Uterus (tissue), 2 donors: ENCODE data around the gene HMCN1.

ENCODE experiments used
- POLR2A ChIP-seq, 2 donors: fragments of 450-650 bp; IDR thresholded peaks; one replicate each; pipeline ENCODE4 v1.6.1; 2016; ENCODE audit warnings: antibody characterized with exemption in 2 of 2, mild to moderate bottlenecking in 1 of 2, moderate library complexity in 1 of 2
- TF ChIP-seq, protein P1 (sequence below), 4 experiments: fragments of 200-600 bp in 2 of 4; fragments of 450-650 bp in 2 of 4; sonication (generic) in 2 of 4; IDR thresholded peaks; one replicate each; pipeline ENCODE4 v1.5.1; 2016 to 2019; ENCODE audit warnings: antibody characterized with exemption in 4 of 4, mild to moderate bottlenecking in 2 of 4, moderate library complexity in 1 of 4

DNA sequence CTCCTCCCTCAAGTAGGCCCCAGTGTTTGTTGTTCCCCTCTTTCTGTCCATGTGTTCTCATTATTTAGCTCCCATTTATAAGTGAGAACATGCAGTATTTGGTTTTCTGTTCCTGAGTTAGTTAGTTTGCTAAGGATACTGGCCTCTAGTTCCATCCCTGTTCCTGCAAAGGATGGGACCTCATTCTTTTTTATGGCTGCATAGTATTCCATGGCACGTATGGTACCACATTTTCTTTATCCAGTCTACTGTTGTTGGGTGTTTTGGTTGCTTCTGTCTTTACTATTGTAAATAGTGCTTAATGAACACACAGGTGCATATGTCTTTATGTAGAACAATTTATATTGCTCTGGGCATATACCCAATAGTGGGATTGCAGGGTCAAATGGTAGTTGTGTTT lies 408.0 kb downstream of the HMCN1 start:
- TF ChIP-seq, protein P1, sequence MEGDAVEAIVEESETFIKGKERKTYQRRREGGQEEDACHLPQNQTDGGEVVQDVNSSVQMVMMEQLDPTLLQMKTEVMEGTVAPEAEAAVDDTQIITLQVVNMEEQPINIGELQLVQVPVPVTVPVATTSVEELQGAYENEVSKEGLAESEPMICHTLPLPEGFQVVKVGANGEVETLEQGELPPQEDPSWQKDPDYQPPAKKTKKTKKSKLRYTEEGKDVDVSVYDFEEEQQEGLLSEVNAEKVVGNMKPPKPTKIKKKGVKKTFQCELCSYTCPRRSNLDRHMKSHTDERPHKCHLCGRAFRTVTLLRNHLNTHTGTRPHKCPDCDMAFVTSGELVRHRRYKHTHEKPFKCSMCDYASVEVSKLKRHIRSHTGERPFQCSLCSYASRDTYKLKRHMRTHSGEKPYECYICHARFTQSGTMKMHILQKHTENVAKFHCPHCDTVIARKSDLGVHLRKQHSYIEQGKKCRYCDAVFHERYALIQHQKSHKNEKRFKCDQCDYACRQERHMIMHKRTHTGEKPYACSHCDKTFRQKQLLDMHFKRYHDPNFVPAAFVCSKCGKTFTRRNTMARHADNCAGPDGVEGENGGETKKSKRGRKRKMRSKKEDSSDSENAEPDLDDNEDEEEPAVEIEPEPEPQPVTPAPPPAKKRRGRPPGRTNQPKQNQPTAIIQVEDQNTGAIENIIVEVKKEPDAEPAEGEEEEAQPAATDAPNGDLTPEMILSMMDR (IDR thresholded peaks at IDR 0.05): no peak
- TF ChIP-seq POLR2A (IDR thresholded peaks at IDR 0.05): no peak
